ENCODE measurements around the gene PPIF.

PPIF gene

GRCh38 chr10:79391231-79392019, 44.2 kb downstream of the PPIF start:
- Histone ChIP-seq H3K4ac (ENCODE audit: low read depth in 1 of 2, low read length in 2 of 2) (no peak overlapping the region), H2BK12ac (ENCODE audit: low read length in 2 of 2) (no peak overlapping the region), H3K23ac (ENCODE audit: low read length in 2 of 2) (no peak overlapping the region), H3K36me3 (ENCODE audit: control insufficient read depth in 1 of 2, insufficient read depth in 2 of 2, low read depth in 1 of 2, low read length in 2 of 2) (peaks cover 70 to 89% of the 10 kb centered on the region in 2 experiments), H4K91ac (ENCODE audit: low read length) (peak overlapping the region; percentile 81), H3K9ac (ENCODE audit: low read length) (no peak overlapping the region), H3K4me2 (ENCODE audit: low read length, poor library complexity, severe bottlenecking) (no peak overlapping the region), H3K4me1 (ENCODE audit: control insufficient read depth, insufficient read depth, low read depth, low read length) (peaks cover 22% of the 10 kb centered on the region), H2BK5ac (ENCODE audit: low read depth, low read length, poor library complexity, severe bottlenecking) (no peak overlapping the region), H3K4me3 (ENCODE audit: insufficient read depth in 1 of 2, low read depth in 1 of 2, low read length in 2 of 2) (no peak overlapping the region), H3K27me3 (ENCODE audit: control insufficient read depth in 1 of 2, insufficient read depth in 1 of 2, low read length in 2 of 2) (no peaks in the 10 kb centered on the region), H2BK15ac (ENCODE audit: low read depth, poor library complexity, severe bottlenecking) (no peak overlapping the region), H2AK5ac (ENCODE audit: low read length, severe bottlenecking) (no peak overlapping the region), H4K8ac (ENCODE audit: low read length) (peak overlapping the region; percentile 41), H3K14ac (ENCODE audit: low read length in 2 of 2) (peak overlapping the region in 1 of 2 experiments; percentile 78), H3K9me3 (ENCODE audit: control insufficient read depth, low read length) (no peaks in the 10 kb centered on the region), H3K18ac (ENCODE audit: low read depth in 1 of 2, low read length in 2 of 2) (peak overlapping the region in 1 of 2 experiments; percentile 31), H3K79me1 (replicated peaks; ENCODE audit: low read length, poor library complexity, severe bottlenecking) (peaks cover 28% of the 10 kb centered on the region), H2BK120ac (ENCODE audit: low read depth, low read length) (no peak overlapping the region), H2AFZ (ENCODE audit: low read depth, low read length) (no peak overlapping the region), H3K27ac (ENCODE audit: low read length, poor library complexity, severe bottlenecking) (no peak overlapping the region)
- peak; percentile 33 for DNase-seq
- 73% methylated on average over 12 of the region's 12 CpGs for WGBS

GRCh38 chr10:79392020-79392398, 44.7 kb downstream of the PPIF start:
- H3K79me1 ChIP-seq (replicated peaks; ENCODE audit: low read length, poor library complexity, severe bottlenecking): peaks cover 29% of the 10 kb centered on the region

GRCh38 chr10:79392506-79393176, 45.4 kb downstream of the PPIF start:
- no peak overlapping the region for H3K18ac ChIP-seq (ENCODE audit: low read depth in 1 of 2, low read length in 2 of 2)
- no peaks in the 10 kb centered on the region for H3K27me3 ChIP-seq (ENCODE audit: control insufficient read depth in 1 of 2, insufficient read depth in 1 of 2, low read length in 2 of 2)
- no peak overlapping the region for H3K4me3 ChIP-seq (ENCODE audit: insufficient read depth in 1 of 2, low read depth in 1 of 2, low read length in 2 of 2)
- no peak overlapping the region for H3K9ac ChIP-seq (ENCODE audit: low read length)
- no peak overlapping the region for H2BK5ac ChIP-seq (ENCODE audit: low read depth, low read length, poor library complexity, severe bottlenecking)
- no peak overlapping the region for H2BK12ac ChIP-seq (ENCODE audit: low read length in 2 of 2)
- no peaks in the 10 kb centered on the region for H3K9me3 ChIP-seq (ENCODE audit: control insufficient read depth, low read length)
- no peak overlapping the region for H4K91ac ChIP-seq (ENCODE audit: low read length)
- H4K8ac ChIP-seq (ENCODE audit: low read length): no peak overlapping the region
- no peak overlapping the region for H3K27ac ChIP-seq (ENCODE audit: low read length, poor library complexity, severe bottlenecking)
- H3K79me1 ChIP-seq (replicated peaks; ENCODE audit: low read length, poor library complexity, severe bottlenecking): peaks cover 35% of the 10 kb centered on the region
- no peak for DNase-seq
- 86% methylated on average over 5 of the region's 6 CpGs for WGBS
- no peak overlapping the region for H2AFZ ChIP-seq (ENCODE audit: low read depth, low read length)
- H2AK5ac ChIP-seq (ENCODE audit: low read length, severe bottlenecking): no peak overlapping the region
- H2BK15ac ChIP-seq (ENCODE audit: low read depth, poor library complexity, severe bottlenecking): no peak overlapping the region
- peaks cover 65 to 82% of the 10 kb centered on the region in 2 experiments for H3K36me3 ChIP-seq (ENCODE audit: control insufficient read depth in 1 of 2, insufficient read depth in 2 of 2, low read depth in 1 of 2, low read length in 2 of 2)
- H3K4me1 ChIP-seq (ENCODE audit: control insufficient read depth, insufficient read depth, low read depth, low read length): peaks cover 28% of the 10 kb centered on the region
- no peak overlapping the region for H3K4ac ChIP-seq (ENCODE audit: low read depth in 1 of 2, low read length in 2 of 2)
- no peak overlapping the region for H3K14ac ChIP-seq (ENCODE audit: low read length in 2 of 2)
- H3K4me2 ChIP-seq (ENCODE audit: low read length, poor library complexity, severe bottlenecking): no peak overlapping the region
- no peak overlapping the region for H2BK120ac ChIP-seq (ENCODE audit: low read depth, low read length)
- H3K23ac ChIP-seq (ENCODE audit: low read length in 2 of 2): no peak overlapping the region

More at GRCh38 chr10:79392020-79392398, 44.7 kb downstream of the PPIF start:
- Histone ChIP-seq H2AFZ (ENCODE audit: low read depth, low read length) (no peak overlapping the region), H2AK5ac (ENCODE audit: low read length, severe bottlenecking) (no peak overlapping the region), H3K27me3 (ENCODE audit: control insufficient read depth in 1 of 2, insufficient read depth in 1 of 2, low read length in 2 of 2) (no peaks in the 10 kb centered on the region), H3K4me2 (ENCODE audit: low read length, poor library complexity, severe bottlenecking) (no peak overlapping the region), H2BK15ac (ENCODE audit: low read depth, poor library complexity, severe bottlenecking) (no peak overlapping the region), H4K8ac (ENCODE audit: low read length) (no peak overlapping the region), H3K4me1 (ENCODE audit: control insufficient read depth, insufficient read depth, low read depth, low read length) (peaks cover 23% of the 10 kb centered on the region), H3K27ac (ENCODE audit: low read length, poor library complexity, severe bottlenecking) (no peak overlapping the region), H2BK120ac (ENCODE audit: low read depth, low read length) (no peak overlapping the region), H3K9me3 (ENCODE audit: control insufficient read depth, low read length) (no peaks in the 10 kb centered on the region), H3K4me3 (ENCODE audit: insufficient read depth in 1 of 2, low read depth in 1 of 2, low read length in 2 of 2) (no peak overlapping the region), H3K23ac (ENCODE audit: low read length in 2 of 2) (no peak overlapping the region), H3K14ac (ENCODE audit: low read length in 2 of 2) (peak overlapping the region in 1 of 2 experiments; percentile 78), H2BK5ac (ENCODE audit: low read depth, low read length, poor library complexity, severe bottlenecking) (no peak overlapping the region), H3K4ac (ENCODE audit: low read depth in 1 of 2, low read length in 2 of 2) (peak overlapping the region in 1 of 2 experiments; percentile 1), H3K18ac (ENCODE audit: low read depth in 1 of 2, low read length in 2 of 2) (peak overlapping the region in 1 of 2 experiments; percentile 31), H3K9ac (ENCODE audit: low read length) (no peak overlapping the region), H3K36me3 (ENCODE audit: control insufficient read depth in 1 of 2, insufficient read depth in 2 of 2, low read depth in 1 of 2, low read length in 2 of 2) (peaks cover 65 to 86% of the 10 kb centered on the region in 2 experiments), H4K91ac (ENCODE audit: low read length) (no peak overlapping the region), H2BK12ac (ENCODE audit: low read length in 2 of 2) (no peak overlapping the region)
- 91% methylated on average over 14 of the region's 14 CpGs for WGBS
- DNase-seq: no peak

- H3K9ac ChIP-seq (ENCODE audit: low read length): no peak overlapping the region
- H4K91ac ChIP-seq (ENCODE audit: low read length): no peak overlapping the region
- H3K4ac ChIP-seq (ENCODE audit: low read depth in 1 of 2, low read length in 2 of 2): no peak overlapping the region
- no peak for DNase-seq
- H4K8ac ChIP-seq (ENCODE audit: low read length): no peak overlapping the region
- no peak overlapping the region for H3K18ac ChIP-seq (ENCODE audit: low read depth in 1 of 2, low read length in 2 of 2)
- H2BK12ac ChIP-seq (ENCODE audit: low read length in 2 of 2): no peak overlapping the region
- no peak overlapping the region for H3K23ac ChIP-seq (ENCODE audit: low read length in 2 of 2)
- no peaks in the 10 kb centered on the region for H3K27me3 ChIP-seq (ENCODE audit: control insufficient read depth in 1 of 2, insufficient read depth in 1 of 2, low read length in 2 of 2)
- no peak overlapping the region for H3K14ac ChIP-seq (ENCODE audit: low read length in 2 of 2)
- 97% methylated on average over 4 of the region's 4 CpGs for WGBS
- H3K27ac ChIP-seq (ENCODE audit: low read length, poor library complexity, severe bottlenecking): no peak overlapping the region
- H2BK120ac ChIP-seq (ENCODE audit: low read depth, low read length): no peak overlapping the region
- H3K4me2 ChIP-seq (ENCODE audit: low read length, poor library complexity, severe bottlenecking): no peak overlapping the region
- H3K36me3 ChIP-seq (ENCODE audit: control insufficient read depth in 1 of 2, insufficient read depth in 2 of 2, low read depth in 1 of 2, low read length in 2 of 2): peaks cover 65 to 78% of the 10 kb centered on the region in 2 experiments
- peaks cover 35% of the 10 kb centered on the region for H3K4me1 ChIP-seq (ENCODE audit: control insufficient read depth, insufficient read depth, low read depth, low read length)
- H2BK5ac ChIP-seq (ENCODE audit: low read depth, low read length, poor library complexity, severe bottlenecking): no peak overlapping the region
- no peak overlapping the region for H2AK5ac ChIP-seq (ENCODE audit: low read length, severe bottlenecking)
- H2BK15ac ChIP-seq (ENCODE audit: low read depth, poor library complexity, severe bottlenecking): no peak overlapping the region
- H2AFZ ChIP-seq (ENCODE audit: low read depth, low read length): no peak overlapping the region
- H3K79me1 ChIP-seq (replicated peaks; ENCODE audit: low read length, poor library complexity, severe bottlenecking): peaks cover 39% of the 10 kb centered on the region
- H3K9me3 ChIP-seq (ENCODE audit: control insufficient read depth, low read length): no peaks in the 10 kb centered on the region
- no peak overlapping the region for H3K4me3 ChIP-seq (ENCODE audit: insufficient read depth in 1 of 2, low read depth in 1 of 2, low read length in 2 of 2)
These were observed 46.1 kb downstream of the PPIF start for GRCh38 chr10:79393221-79393923.
